ENCODE data around the gene ZSWIM1.
"Not testable (repeated sequence)": the region's sequence is repeated elsewhere in the genome, so short reads cannot be mapped to it uniquely, and the experiment has no call there.

The ZSWIM1 gene

GRCh38 chr20:45909817-45910669 is 29.0 kb downstream of the ZSWIM1 start:
- DNase-seq: no peak

- no peak for DNase-seq
Observed at GRCh38 chr20:45910670-45911485, 29.9 kb downstream of the ZSWIM1 start.

- DNase-seq: no peak
Observed at GRCh38 chr20:45911486-45912343, 30.7 kb downstream of the ZSWIM1 start, which contains the start of gene PLTP. Gene PLTP, minus strand, starts transcription at chr20:45912155. Its CDS starts 703 bp downstream, at chr20:45911452.

- no peak for DNase-seq
Observed at GRCh38 chr20:45912344-45912682, 31.3 kb downstream of the ZSWIM1 start.

- no peak for DNase-seq
Observed at GRCh38 chr20:45913116-45913515, 32.1 kb downstream of the ZSWIM1 start.

GRCh38 chr20:45917790-45918141 is 36.7 kb downstream of the ZSWIM1 start:
- no peak for DNase-seq

- DNase-seq: no peak
Observed at GRCh38 chr20:45918182-45918737, 37.2 kb downstream of the ZSWIM1 start.

- no peak for DNase-seq
Observed at GRCh38 chr20:45918779-45919537, 37.9 kb downstream of the ZSWIM1 start.

GRCh38 chr20:45919542-45920399 is 38.7 kb downstream of the ZSWIM1 start:
- no peak for DNase-seq

GRCh38 chr20:45920462-45921336 is 39.7 kb downstream of the ZSWIM1 start:
- no peak for DNase-seq

- DNase-seq: no peak
Observed at GRCh38 chr20:45921337-45922189, 40.5 kb downstream of the ZSWIM1 start.

- peak; percentile 64 for DNase-seq
Observed at GRCh38 chr20:45924391-45925261, 43.6 kb downstream of the ZSWIM1 start.

GRCh38 chr20:45925821-45926506 is 44.9 kb downstream of the ZSWIM1 start:
- no peak for DNase-seq

- no peak for DNase-seq
Observed at GRCh38 chr20:45926731-45927070, 45.7 kb downstream of the ZSWIM1 start.

- no peak for DNase-seq
Observed at GRCh38 chr20:45927071-45927878, 46.2 kb downstream of the ZSWIM1 start.

GRCh38 chr20:45931680-45932079 is 50.7 kb downstream of the ZSWIM1 start:
- not testable (repeated sequence) for DNase-seq

All from NCI-H510A treated with DMSO at 0.1 percent for 48 hours (cell line).